Endothelial cell of umbilical vein (primary cell): ENCODE measurements around the gene IRF9. TPM values are rescaled to one million over a fixed set of nuclear protein-coding genes. Genes with fewer than 3 reads are reported as not detected.

Experiments used
- BruUV-seq: library from RNA; stranded (reverse); fragments of 400-500 nt; replicated peaks from 2 replicates; lab custom pipeline; 2021; lab: Mats Ljungman, UMichigan
- CTCF ChIA-PET: fragments of 300-600, 350-600 bp; sonication (Branson Sonifier 250); formaldehyde crosslinking; loops from one replicate; lab custom pipeline; 2021; ENCODE audit warnings: antibody characterized with exemption, inconsistent platforms; lab: Charles Lee
- POLR2A ChIA-PET: fragments of 300-600, 350-600 bp; sonication (Branson Sonifier 250); formaldehyde crosslinking; loops from one replicate; lab custom pipeline; 2021; ENCODE audit warnings: antibody characterized with exemption, inconsistent platforms; lab: Charles Lee
- DNase-seq: peaks from one replicate; pipeline ENCODE4 v3.0.0-alpha.2; 2011; ENCODE audit warnings: low read depth, low spot score
- FAIRE-seq: peaks from 2 replicates; lab custom pipeline; 2011; peaks lifted over from hg19 to GRCh38; lab: Jason Lieb, UNC
- H2AFZ ChIP-seq: 2 replicates; pipeline ENCODE4 v1.6.0; 2012; ENCODE audit warnings: low read depth, low read length, control low read depth, inconsistent platforms
- H3K27ac ChIP-seq: 2 replicates; pipeline ENCODE4 v1.5.1; 2011; ENCODE audit warnings: low read depth, mild to moderate bottlenecking, control low read depth, low read length, moderate library complexity; ENCODE audit not compliant: insufficient read depth
- H3K27me3 ChIP-seq, 2 experiments: 2 replicates each; pipeline versions ENCODE4 v1.6.0 to v1.6.1; 2011; ENCODE audit warnings: low read length in 2 of 2, mixed read lengths in 1 of 2; ENCODE audit not compliant: control insufficient read depth in 2 of 2, insufficient read depth in 2 of 2
- H3K36me3 ChIP-seq, 2 experiments: 2 replicates in 1 of 2; 3 replicates in 1 of 2; pipeline ENCODE4 v1.5.1; 2011; ENCODE audit warnings: low read length in 2 of 2, mild to moderate bottlenecking in 1 of 2, moderate library complexity in 1 of 2; ENCODE audit not compliant: control insufficient read depth in 2 of 2, insufficient read depth in 2 of 2; ENCODE audit errors: extremely low read depth in 1 of 2
- H3K4me1 ChIP-seq: 3 replicates; pipeline ENCODE4 v1.5.1; 2011; ENCODE audit warnings: mild to moderate bottlenecking, low read length; ENCODE audit not compliant: control insufficient read depth, insufficient read depth; ENCODE audit errors: extremely low read depth
- H3K4me2 ChIP-seq: 2 replicates; pipeline ENCODE4 v1.6.1; 2011; ENCODE audit warnings: low read length, control low read depth, mixed read lengths; ENCODE audit not compliant: insufficient read depth
- H3K4me3 ChIP-seq, 3 experiments: fragments of 200-600 bp in 1 of 3; sonication (generic), shearing (Covaris generic) in 1 of 3; replicated peaks in 1 of 3; 2 replicates each; pipeline ENCODE4 v1.5.1; 2011 to 2016; ENCODE audit warnings: control low read depth in 3 of 3, low read length in 3 of 3, mild to moderate bottlenecking in 2 of 3, inconsistent platforms in 1 of 3, low read depth in 1 of 3, moderate library complexity in 1 of 3; ENCODE audit not compliant: insufficient read depth in 1 of 3
- H3K79me2 ChIP-seq: 2 replicates; pipeline ENCODE4 v1.6.0; 2012; ENCODE audit warnings: low read length, inconsistent platforms; ENCODE audit not compliant: control insufficient read depth, insufficient read depth
- H3K9ac ChIP-seq: replicated peaks from 2 replicates; pipeline ENCODE3; 2011; ENCODE audit warnings: low read length, control low read depth; ENCODE audit not compliant: insufficient read depth; ENCODE audit errors: extremely low read depth
- H3K9me1 ChIP-seq: replicated peaks from 3 replicates; pipeline ENCODE4 v1.6.0; 2011; ENCODE audit warnings: mild to moderate bottlenecking, low read length; ENCODE audit not compliant: control insufficient read depth, insufficient read depth; ENCODE audit errors: extremely low read depth
- H3K9me3 ChIP-seq: replicated peaks from 2 replicates; pipeline ENCODE4 v1.5.1; 2012; ENCODE audit warnings: low read length, inconsistent platforms; ENCODE audit not compliant: control insufficient read depth, insufficient read depth
- H4K20me1 ChIP-seq: replicated peaks from 2 replicates; pipeline ENCODE3; 2011; ENCODE audit warnings: mild to moderate bottlenecking, low read length; ENCODE audit not compliant: control insufficient read depth, insufficient read depth; ENCODE audit errors: extremely low read depth
- CTCF ChIP-seq, 2 donors: IDR thresholded peaks; 1 replicate in 1 of 2; 2 replicates in 1 of 2; pipeline ENCODE4 v1.5.1; 2011; ENCODE audit warnings: low read length in 2 of 2, mild to moderate bottlenecking in 2 of 2, moderate library complexity in 2 of 2, control low read depth in 1 of 2, inconsistent platforms in 1 of 2, low read depth in 1 of 2; ENCODE audit not compliant: insufficient read depth in 1 of 2; ENCODE audit errors: extremely low read depth in 1 of 2
- GATA2 ChIP-seq: IDR thresholded peaks from 2 replicates; pipeline ENCODE4 v1.7.0; 2011; ENCODE audit warnings: low read depth, mild to moderate bottlenecking, moderate library complexity, mixed read lengths, low read length; ENCODE audit not compliant: insufficient read length, insufficient read depth
- JUN ChIP-seq: IDR thresholded peaks from 2 replicates; pipeline ENCODE4 v1.6.1; 2011; ENCODE audit warnings: borderline replicate concordance, low read depth; ENCODE audit not compliant: insufficient read length, insufficient read depth
- MAX ChIP-seq: IDR thresholded peaks from 2 replicates; pipeline ENCODE4 v1.6.1; 2011; ENCODE audit not compliant: insufficient read depth, insufficient read length
- MYC ChIP-seq: IDR thresholded peaks from one replicate; pipeline ENCODE4 v1.6.1; 2011; ENCODE audit warnings: mild to moderate bottlenecking, low read depth, low read length
- POLR2A ChIP-seq: IDR thresholded peaks from 2 replicates; pipeline ENCODE4 v1.6.1; 2012; ENCODE audit warnings: low read depth, mild to moderate bottlenecking, control low read depth, low read length
- POLR2AphosphoS5 ChIP-seq: IDR thresholded peaks from 2 replicates; pipeline ENCODE4 v1.6.1; 2012; ENCODE audit warnings: low read depth, mild to moderate bottlenecking, control low read depth, low read length, moderate library complexity; ENCODE audit not compliant: insufficient read depth
- dilution Hi-C: fragments of 300-500 bp; cut with MboI; formaldehyde crosslinking; loops from one replicate; pipeline ENCODE4 v1.15.0; 2019; ENCODE audit warnings: low sequenced_read_pairs; ENCODE audit not compliant: extremely low pct_ligation_motif_present
- intact Hi-C: fragments of 100-400 bp; cut with micrococcal nuclease; formaldehyde crosslinking; loops from one replicate; pipeline ENCODE4 v1.10.0; 2022
- polyA plus RNA-seq, 4 experiments: library from polyadenylated mRNA; depleted of rRNA in 3 of 4; stranded (reverse) in 3 of 4; unstranded in 1 of 4; fragments of >200 nt; gene quantifications; 2 replicates each; pipeline versions ENCODE4 v1.2.1 to v1.2.3, GENCODE V29; 2011 to 2012; ENCODE audit warnings: missing spikeins in 1 of 4
- total RNA-seq: library from RNA; stranded (reverse); gene quantifications from 2 replicates; pipeline ENCODE4 v1.2.3, GENCODE V29; 2021

Gene IRF9
- total and polyA plus RNA-seq, 2 donors (not counting 3 experiments of a cell fraction or from before 2014, with no cell fraction given), result 44.6 to 46.1 TPM

GRCh38 chr14:24185026-24185425 lies 24.0 kb downstream of the IRF9 start:
- TF ChIP-seq GATA2 (no peak), JUN (no peak)
- Histone ChIP-seq H3K27me3 (no peaks in the 10 kb centered on the region), H2AFZ (no peak overlapping the region), H3K27ac (no peak overlapping the region), H3K9ac (no peak overlapping the region), H3K9me1 (no peaks in the 10 kb centered on the region), H3K36me3 (peaks cover 0 to 30% of the 10 kb centered on the region in 2 experiments), H3K9me3 (no peaks in the 10 kb centered on the region), H4K20me1 (no peaks in the 10 kb centered on the region), H3K4me2 (no peak overlapping the region), H3K4me1 (peaks cover 6% of the 10 kb centered on the region), H3K79me2 (peaks cover 5% of the 10 kb centered on the region), H3K4me3 (no peak overlapping the region)
- dilution Hi-C loops, result no loop called here
- no TSS peak for BruUV-seq
- intact Hi-C loops, result no loop called here
- no peak for FAIRE-seq
- CTCF ChIA-PET, result interaction anchor here (0.9 to 1.2 kb wide), 3 partner anchors 24 to 111 kb away, joined by 3 read pairs; partner anchors contain the start of gene IRF9
- POLR2A ChIA-PET, result interaction anchor here (1.2 kb wide), 1 partner anchor 24 kb away, joined by 3 read pairs; the partner anchor contains the start of gene IRF9
- no peak for DNase-seq

- no peaks in the 10 kb centered on the region for H3K9me3 ChIP-seq
- peaks cover 0 to 36% of the 10 kb centered on the region in 2 experiments for H3K36me3 ChIP-seq
- no peaks in the 10 kb centered on the region for H3K9me1 ChIP-seq
- H3K79me2 ChIP-seq, result peaks cover 5% of the 10 kb centered on the region
- no peaks in the 10 kb centered on the region for H4K20me1 ChIP-seq
- TF ChIP-seq CTCF (IDR thresholded peaks at IDR 0.05; ENCODE audit: extremely low read depth in 1 of 2, insufficient read depth in 1 of 2, low read depth in 1 of 2, low read length in 2 of 2) (no peak), POLR2AphosphoS5 (no peak), JUN (no peak), POLR2A (no peak), MYC (no peak), MAX (no peak)
- intact Hi-C loops, result no loop called here
- no peak overlapping the region for H3K4me3 ChIP-seq
- peaks cover 6% of the 10 kb centered on the region for H3K4me1 ChIP-seq
- H3K27ac ChIP-seq, result no peak overlapping the region
- no peak overlapping the region for H3K4me2 ChIP-seq
- no TSS peak for BruUV-seq
- H3K9ac ChIP-seq, result no peak overlapping the region
- FAIRE-seq (no peak), DNase-seq (no peak)
- no peaks in the 10 kb centered on the region for H3K27me3 ChIP-seq
- POLR2A ChIA-PET, result interaction anchor here (1.2 to 1.8 kb wide), 2 partner anchors 25 to 27 kb away, joined by 3 read pairs; partner anchors contain the start of gene IRF9
- dilution Hi-C loops, result no loop called here
- no peak overlapping the region for H2AFZ ChIP-seq
- CTCF ChIA-PET, result interaction anchor here (0.9 to 1.2 kb wide), 4 partner anchors 8 to 111 kb away, joined by 3 to 4 read pairs (median 3); partner anchors contain the start of gene IRF9
Observed at GRCh38 chr14:24185741-24186140, 24.7 kb downstream of the IRF9 start.
